GM12891 (cell line): ENCODE data around the gene AGFG1.

Source experiments
- PAX5 ChIP-seq: IDR thresholded peaks from 2 replicates; pipeline ENCODE4 v1.6.1; 2011; ENCODE audit warnings: low read length, moderate library complexity, mild to moderate bottlenecking; ENCODE audit not compliant: insufficient read depth, severe bottlenecking
- POLR2A ChIP-seq: IDR thresholded peaks from 2 replicates; pipeline ENCODE4 v1.6.1; 2011; ENCODE audit warnings: low read depth, low read length, control low read depth
- POLR2AphosphoS5 ChIP-seq: IDR thresholded peaks from 2 replicates; pipeline ENCODE4 v1.6.1; 2011; ENCODE audit warnings: low read depth, low read length, control low read depth

- no peak for TF ChIP-seq PAX5
- no peak for TF ChIP-seq POLR2AphosphoS5
- TF ChIP-seq POLR2A, result no peak
Measured at GRCh38 chr2:227453810-227454209, 18.1 kb upstream of the AGFG1 start.
